ENCODE results near the gene FOXC1. TPM values are rescaled to one million over a fixed set of nuclear protein-coding genes. Genes with fewer than 3 reads are reported as not detected.
A peak's percentile ranks its signal among the peaks of the same experiment; 100 is the strongest.

The FOXC1 gene
- total and polyA plus RNA-seq, 8 donors: 0.75 to 3.4 (median 1.0) TPM

- Histone ChIP-seq H3K4me3 (no peak overlapping the region), H3K9me3 (no peaks in the 10 kb centered on the region), H3K27me3 (peaks cover 17 to 84% of the 10 kb centered on the region in 2 donors), H3K27ac (no peak overlapping the region), H3K36me3 (no peaks in the 10 kb centered on the region), H3K4me1 (peaks cover 0 to 5% of the 10 kb centered on the region in 2 donors)
- intact Hi-C loops (cut with DNase I): loop anchor here (10.0 kb wide), 3 partner anchors 759 to 1149 kb away; no protein-coding TSS in a partner anchor
- DNase-seq (no peak), ATAC-seq (no peak)
- TF ChIP-seq, protein P1, sequence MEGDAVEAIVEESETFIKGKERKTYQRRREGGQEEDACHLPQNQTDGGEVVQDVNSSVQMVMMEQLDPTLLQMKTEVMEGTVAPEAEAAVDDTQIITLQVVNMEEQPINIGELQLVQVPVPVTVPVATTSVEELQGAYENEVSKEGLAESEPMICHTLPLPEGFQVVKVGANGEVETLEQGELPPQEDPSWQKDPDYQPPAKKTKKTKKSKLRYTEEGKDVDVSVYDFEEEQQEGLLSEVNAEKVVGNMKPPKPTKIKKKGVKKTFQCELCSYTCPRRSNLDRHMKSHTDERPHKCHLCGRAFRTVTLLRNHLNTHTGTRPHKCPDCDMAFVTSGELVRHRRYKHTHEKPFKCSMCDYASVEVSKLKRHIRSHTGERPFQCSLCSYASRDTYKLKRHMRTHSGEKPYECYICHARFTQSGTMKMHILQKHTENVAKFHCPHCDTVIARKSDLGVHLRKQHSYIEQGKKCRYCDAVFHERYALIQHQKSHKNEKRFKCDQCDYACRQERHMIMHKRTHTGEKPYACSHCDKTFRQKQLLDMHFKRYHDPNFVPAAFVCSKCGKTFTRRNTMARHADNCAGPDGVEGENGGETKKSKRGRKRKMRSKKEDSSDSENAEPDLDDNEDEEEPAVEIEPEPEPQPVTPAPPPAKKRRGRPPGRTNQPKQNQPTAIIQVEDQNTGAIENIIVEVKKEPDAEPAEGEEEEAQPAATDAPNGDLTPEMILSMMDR (IDR thresholded peaks at IDR 0.05): no peak
Observed at GRCh38 chr6:1595271-1596087, 14.2 kb upstream of the FOXC1 start.

DNA sequence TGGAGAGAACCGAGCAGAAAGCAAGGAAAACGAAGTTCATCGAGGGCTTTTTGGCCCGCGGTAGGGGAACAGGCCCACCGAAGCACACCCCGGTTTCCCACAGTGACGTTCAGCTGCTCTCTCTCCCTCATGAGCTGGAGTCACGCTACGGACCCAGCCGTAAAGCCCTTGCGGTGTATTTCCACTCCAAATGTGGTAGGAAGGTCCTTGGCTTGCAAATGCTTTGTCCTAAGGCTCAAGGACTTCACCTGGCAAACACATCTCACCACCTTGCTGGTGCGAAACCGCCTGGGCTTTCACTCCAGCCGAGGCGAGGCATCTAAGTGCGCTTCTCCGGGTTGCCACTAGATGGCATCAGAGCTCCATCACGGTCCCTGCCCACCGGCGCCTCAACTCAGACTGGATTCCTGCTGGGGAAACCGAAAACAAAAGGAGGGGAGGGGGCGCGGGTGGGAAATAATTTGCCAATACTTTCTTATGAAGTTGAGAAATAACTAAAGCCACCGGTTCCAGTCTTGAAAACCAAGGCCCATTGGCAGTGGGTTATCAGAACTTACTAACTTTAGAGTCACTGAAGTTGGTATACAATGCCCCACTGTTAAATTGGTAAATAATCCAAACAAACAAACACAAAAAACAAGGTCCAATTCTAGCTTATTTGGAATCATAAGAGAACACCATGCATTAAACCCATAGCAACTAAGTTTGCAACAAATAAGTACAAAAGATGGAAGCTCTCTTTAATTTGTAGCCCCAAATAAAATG is 13.4 kb upstream of the FOXC1 start:
- TF ChIP-seq, protein P1 (IDR thresholded peaks at IDR 0.05): peak; percentile 83 to 95
- Histone ChIP-seq H3K4me1 (peaks cover 0 to 5% of the 10 kb centered on the region in 2 donors), H3K36me3 (no peaks in the 10 kb centered on the region), H3K4me3 (no peak overlapping the region), H3K27ac (no peak overlapping the region), H3K27me3 (peaks cover 23 to 91% of the 10 kb centered on the region in 2 donors), H3K9me3 (no peaks in the 10 kb centered on the region)
- peak; percentile 98 for ATAC-seq
- peak in 3 of 4 donors; percentile 71 to 89 (median 77) for DNase-seq
- intact Hi-C loops (cut with DNase I): loop anchor here (10.0 kb wide), 3 partner anchors 759 to 1149 kb away; no protein-coding TSS in a partner anchor

DNA sequence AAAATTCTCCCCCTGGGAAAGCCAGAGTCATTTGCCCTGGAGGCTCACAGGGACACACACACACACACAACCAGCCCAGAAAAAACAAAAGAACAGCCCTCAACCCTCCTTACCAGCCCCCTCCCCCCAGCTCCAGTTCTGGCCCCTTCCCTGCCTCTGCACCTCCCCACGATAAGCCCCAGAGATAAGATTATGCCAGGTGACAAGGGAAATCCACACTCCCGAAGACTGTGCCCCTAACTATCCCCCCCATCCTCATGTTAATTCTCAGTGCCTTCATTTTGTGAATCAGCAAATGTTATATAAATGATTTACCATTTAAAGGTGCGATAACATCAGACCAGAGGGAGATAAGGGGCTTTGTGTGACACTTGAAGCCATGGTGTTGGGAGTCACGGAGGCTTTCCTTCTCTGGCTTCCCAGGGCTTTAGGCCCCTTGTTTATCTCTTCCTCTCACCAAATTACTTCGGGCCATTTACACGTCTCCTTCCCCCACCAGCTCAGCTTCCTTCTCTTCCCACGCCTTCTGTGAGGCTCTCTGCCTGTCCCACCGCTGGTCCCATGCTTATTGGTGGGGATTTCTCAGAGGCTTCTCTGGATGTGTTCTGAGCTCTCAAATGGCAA is 12.5 kb upstream of the FOXC1 start:
- TF ChIP-seq, protein P1 (IDR thresholded peaks at IDR 0.05): no peak
- ATAC-seq (no peak), DNase-seq (no peak)
- intact Hi-C loops (cut with DNase I): loop anchor here (10.0 kb wide), 3 partner anchors 758 to 1148 kb away; no protein-coding TSS in a partner anchor
- Histone ChIP-seq H3K27ac (no peak overlapping the region), H3K27me3 (peaks cover 32 to 94% of the 10 kb centered on the region in 2 donors), H3K9me3 (no peaks in the 10 kb centered on the region), H3K4me1 (peaks cover 0 to 5% of the 10 kb centered on the region in 2 donors), H3K4me3 (no peak overlapping the region), H3K36me3 (no peaks in the 10 kb centered on the region)

DNA sequence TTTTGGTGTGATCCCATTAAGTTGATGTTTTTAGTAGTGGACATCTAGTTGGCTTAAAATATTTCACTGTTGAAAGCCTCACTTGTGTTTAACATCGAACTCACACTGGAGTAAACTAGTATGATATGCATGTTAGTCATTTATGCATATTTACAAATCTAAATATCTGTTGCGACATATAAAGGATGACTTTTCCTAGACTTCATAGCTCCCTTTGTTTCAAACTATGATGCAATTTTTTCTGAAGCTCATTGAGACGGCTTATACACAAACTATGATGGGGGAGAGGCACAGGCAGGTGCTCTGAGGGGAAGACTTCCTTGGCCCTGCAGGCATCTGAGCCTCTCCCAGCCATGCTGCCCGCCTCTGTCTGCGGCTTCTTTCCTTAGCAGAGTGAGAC is 11.8 kb upstream of the FOXC1 start:
- TF ChIP-seq, protein P1 (IDR thresholded peaks at IDR 0.05): no peak
- Histone ChIP-seq H3K27me3 (peaks cover 38 to 96% of the 10 kb centered on the region in 2 donors), H3K4me1 (peaks cover 0 to 5% of the 10 kb centered on the region in 2 donors), H3K9me3 (no peaks in the 10 kb centered on the region), H3K27ac (no peak overlapping the region), H3K4me3 (no peak overlapping the region), H3K36me3 (no peaks in the 10 kb centered on the region)
- DNase-seq: no peak
- no peak for ATAC-seq
- intact Hi-C loops (cut with DNase I): loop anchor here (10.0 kb wide), 3 partner anchors 757 to 1147 kb away; no protein-coding TSS in a partner anchor

All from left lung (tissue), 10 donors.